ENCODE data around the gene AMIGO2. TPM values are rescaled to one million over a fixed set of nuclear protein-coding genes. Genes with fewer than 3 reads are reported as not detected.
"Not testable (repeated sequence)": the region's sequence is repeated elsewhere in the genome, so short reads cannot be mapped to it uniquely, and the experiment has no call there.

The AMIGO2 gene
- total RNA-seq, 1 donor, result 8.0 TPM

- no peak overlapping the region for H3K4me2 ChIP-seq (ENCODE audit: insufficient read depth, low read length)
- no peak for DNase-seq (ENCODE audit: insufficient read length, low spot score, missing footprints)
- H3K79me2 ChIP-seq (ENCODE audit: insufficient read depth, low read length), result no peaks in the 10 kb centered on the region
- no peaks in the 10 kb centered on the region for H3K9me3 ChIP-seq (ENCODE audit: low read depth, low read length)
- no peak for TF ChIP-seq CTCF (IDR thresholded peaks at IDR 0.05; ENCODE audit: extremely low read depth, low read depth, low read length)
- no peak overlapping the region for H3K27ac ChIP-seq (ENCODE audit: low read depth, low read length)
- no peaks in the 10 kb centered on the region for H3K27me3 ChIP-seq (ENCODE audit: insufficient read depth, low read length)
- H4K20me1 ChIP-seq (ENCODE audit: insufficient read depth, low read length), result no peaks in the 10 kb centered on the region
- H2AFZ ChIP-seq (ENCODE audit: low read length), result no peak overlapping the region
- H3K4me1 ChIP-seq (ENCODE audit: insufficient read depth, low read length), result peaks cover 5% of the 10 kb centered on the region
- no peaks in the 10 kb centered on the region for H3K36me3 ChIP-seq (ENCODE audit: insufficient read depth, low read length)
- H3K4me3 ChIP-seq (ENCODE audit: insufficient read depth, low read length), result no peak overlapping the region
These were observed 12.6 kb downstream of the AMIGO2 start for GRCh38 chr12:47067176-47067575.

GRCh38 chr12:47066278-47067025 is 13.3 kb downstream of the AMIGO2 start:
- no peaks in the 10 kb centered on the region for H3K9me3 ChIP-seq (ENCODE audit: low read depth, low read length)
- no peak for TF ChIP-seq CTCF (IDR thresholded peaks at IDR 0.05; ENCODE audit: extremely low read depth, low read depth, low read length)
- H3K36me3 ChIP-seq (ENCODE audit: insufficient read depth, low read length), result no peaks in the 10 kb centered on the region
- peaks cover 5% of the 10 kb centered on the region for H3K4me1 ChIP-seq (ENCODE audit: insufficient read depth, low read length)
- H3K27me3 ChIP-seq (ENCODE audit: insufficient read depth, low read length), result no peaks in the 10 kb centered on the region
- H4K20me1 ChIP-seq (ENCODE audit: insufficient read depth, low read length), result no peaks in the 10 kb centered on the region
- no peak overlapping the region for H3K4me3 ChIP-seq (ENCODE audit: insufficient read depth, low read length)
- H3K79me2 ChIP-seq (ENCODE audit: insufficient read depth, low read length), result no peaks in the 10 kb centered on the region
- peak overlapping the region; percentile 33 for H3K27ac ChIP-seq (ENCODE audit: low read depth, low read length)
- H2AFZ ChIP-seq (ENCODE audit: low read length), result no peak overlapping the region
- H3K4me2 ChIP-seq (ENCODE audit: insufficient read depth, low read length), result no peak overlapping the region
- peak; percentile 47 for DNase-seq (ENCODE audit: insufficient read length, low spot score, missing footprints)

GRCh38 chr12:47065546-47065945 is 14.2 kb downstream of the AMIGO2 start:
- Histone ChIP-seq H3K27me3 (ENCODE audit: insufficient read depth, low read length) (no peaks in the 10 kb centered on the region), H4K20me1 (ENCODE audit: insufficient read depth, low read length) (no peaks in the 10 kb centered on the region)
- DNase-seq (ENCODE audit: insufficient read length, low spot score, missing footprints), result no peak

GRCh38 chr12:47058640-47059039 is 21.1 kb downstream of the AMIGO2 start:
- H3K27ac ChIP-seq (ENCODE audit: low read depth, low read length); H2AFZ ChIP-seq (ENCODE audit: low read length); H4K20me1 ChIP-seq (ENCODE audit: insufficient read depth, low read length); H3K4me3 ChIP-seq (ENCODE audit: insufficient read depth, low read length); H3K4me2 ChIP-seq (ENCODE audit: insufficient read depth, low read length); H3K4me1 ChIP-seq (ENCODE audit: insufficient read depth, low read length); DNase-seq (ENCODE audit: insufficient read length, low spot score, missing footprints); H3K36me3 ChIP-seq (ENCODE audit: insufficient read depth, low read length); H3K9me3 ChIP-seq (ENCODE audit: low read depth, low read length); H3K79me2 ChIP-seq (ENCODE audit: insufficient read depth, low read length); H3K27me3 ChIP-seq (ENCODE audit: insufficient read depth, low read length): not testable (repeated sequence)

More at GRCh38 chr12:47065546-47065945, 14.2 kb downstream of the AMIGO2 start:
- TF ChIP-seq CTCF (IDR thresholded peaks at IDR 0.05; ENCODE audit: extremely low read depth, low read depth, low read length), result no peak
- Histone ChIP-seq H3K79me2 (ENCODE audit: insufficient read depth, low read length) (no peaks in the 10 kb centered on the region), H3K36me3 (ENCODE audit: insufficient read depth, low read length) (no peaks in the 10 kb centered on the region), H2AFZ (ENCODE audit: low read length) (no peak overlapping the region), H3K27ac (ENCODE audit: low read depth, low read length) (no peak overlapping the region), H3K4me3 (ENCODE audit: insufficient read depth, low read length) (no peak overlapping the region), H3K9me3 (ENCODE audit: low read depth, low read length) (no peaks in the 10 kb centered on the region), H3K4me2 (ENCODE audit: insufficient read depth, low read length) (no peak overlapping the region), H3K4me1 (ENCODE audit: insufficient read depth, low read length) (peaks cover 5% of the 10 kb centered on the region)

GRCh38 chr12:47056944-47057343 is 22.8 kb downstream of the AMIGO2 start:
- H3K27me3 ChIP-seq (ENCODE audit: insufficient read depth, low read length); H3K79me2 ChIP-seq (ENCODE audit: insufficient read depth, low read length); H3K27ac ChIP-seq (ENCODE audit: low read depth, low read length); H3K9me3 ChIP-seq (ENCODE audit: low read depth, low read length); H3K36me3 ChIP-seq (ENCODE audit: insufficient read depth, low read length); H3K4me1 ChIP-seq (ENCODE audit: insufficient read depth, low read length); H2AFZ ChIP-seq (ENCODE audit: low read length); H4K20me1 ChIP-seq (ENCODE audit: insufficient read depth, low read length); DNase-seq (ENCODE audit: insufficient read length, low spot score, missing footprints); H3K4me3 ChIP-seq (ENCODE audit: insufficient read depth, low read length); H3K4me2 ChIP-seq (ENCODE audit: insufficient read depth, low read length): not testable (repeated sequence)

GRCh38 chr12:47055856-47056255 is 23.9 kb downstream of the AMIGO2 start:
- H3K27ac ChIP-seq (ENCODE audit: low read depth, low read length); H3K27me3 ChIP-seq (ENCODE audit: insufficient read depth, low read length); H3K36me3 ChIP-seq (ENCODE audit: insufficient read depth, low read length); H2AFZ ChIP-seq (ENCODE audit: low read length); H3K4me1 ChIP-seq (ENCODE audit: insufficient read depth, low read length); H4K20me1 ChIP-seq (ENCODE audit: insufficient read depth, low read length); H3K79me2 ChIP-seq (ENCODE audit: insufficient read depth, low read length); H3K4me3 ChIP-seq (ENCODE audit: insufficient read depth, low read length); H3K4me2 ChIP-seq (ENCODE audit: insufficient read depth, low read length); H3K9me3 ChIP-seq (ENCODE audit: low read depth, low read length); DNase-seq (ENCODE audit: insufficient read length, low spot score, missing footprints): not testable (repeated sequence)

Measured in osteoblast (primary cell).